Trophoblast cell (in vitro differentiated cells and primary cell): Measurements from ENCODE around the gene CT47A7. TPM values are rescaled to one million over a fixed set of nuclear protein-coding genes. Genes with fewer than 3 reads are reported as not detected.
"Not testable (repeated sequence)": the region's sequence is repeated elsewhere in the genome, so short reads cannot be mapped to it uniquely, and the experiment has no call there.

Experiments used
- DNase-seq, 2 donors: peaks; one replicate each; pipeline ENCODE4 v3.0.0-alpha.2; 2016
- H2AFZ ChIP-seq: 2 replicates; pipeline ENCODE4 v1.6.1; 2013; ENCODE audit warnings: low read length, moderate library complexity, mild to moderate bottlenecking; ENCODE audit not compliant: insufficient read depth, poor library complexity
- H2AK5ac ChIP-seq: 2 replicates; pipeline ENCODE4 v1.6.1; 2013; ENCODE audit warnings: mild to moderate bottlenecking, low read length
- H2BK120ac ChIP-seq: 2 replicates; pipeline ENCODE4 v1.6.1; 2013; ENCODE audit warnings: low read length, mild to moderate bottlenecking, moderate library complexity; ENCODE audit not compliant: insufficient read depth, poor library complexity
- H2BK12ac ChIP-seq: 2 replicates; pipeline ENCODE4 v1.6.1; 2013; ENCODE audit warnings: mild to moderate bottlenecking, low read length, moderate library complexity
- H2BK5ac ChIP-seq: 2 replicates; pipeline ENCODE4 v1.6.1; 2013; ENCODE audit warnings: low read length, low read depth, moderate library complexity, mild to moderate bottlenecking; ENCODE audit not compliant: poor library complexity
- H3K14ac ChIP-seq: 2 replicates; pipeline ENCODE4 v1.6.1; 2013; ENCODE audit warnings: mild to moderate bottlenecking, low read length
- H3K18ac ChIP-seq: 2 replicates; pipeline ENCODE4 v1.6.1; 2013; ENCODE audit warnings: mild to moderate bottlenecking, low read length
- H3K23ac ChIP-seq: 2 replicates; pipeline ENCODE4 v1.6.1; 2013; ENCODE audit warnings: low read length
- H3K27ac ChIP-seq: 2 replicates; pipeline ENCODE4 v1.5.1; 2013; ENCODE audit warnings: low read depth, mild to moderate bottlenecking, inconsistent platforms, low read length, moderate library complexity
- H3K27me3 ChIP-seq: 2 replicates; pipeline ENCODE4 v1.6.1; 2013; ENCODE audit warnings: inconsistent platforms, mild to moderate bottlenecking, low read length, moderate library complexity; ENCODE audit not compliant: insufficient read depth
- H3K36me3 ChIP-seq, 2 experiments: 1 replicate in 1 of 2; 2 replicates in 1 of 2; pipeline ENCODE4 v1.6.1; 2013; ENCODE audit warnings: low read length in 2 of 2, mild to moderate bottlenecking in 2 of 2, moderate library complexity in 1 of 2; ENCODE audit not compliant: insufficient read depth in 2 of 2, control insufficient read depth in 1 of 2
- H3K4ac ChIP-seq: 2 replicates; pipeline ENCODE4 v1.6.1; 2013; ENCODE audit warnings: low read depth, mild to moderate bottlenecking, low read length, moderate library complexity
- H3K4me1 ChIP-seq, 2 experiments: 1 replicate in 1 of 2; 2 replicates in 1 of 2; pipeline ENCODE4 v1.6.1; 2013; ENCODE audit warnings: low read length in 2 of 2, mild to moderate bottlenecking in 2 of 2, moderate library complexity in 1 of 2; ENCODE audit not compliant: insufficient read depth in 2 of 2, control insufficient read depth in 1 of 2
- H3K4me2 ChIP-seq: 2 replicates; pipeline ENCODE4 v1.6.1; 2013; ENCODE audit warnings: inconsistent platforms, mild to moderate bottlenecking, low read length, moderate library complexity
- H3K4me3 ChIP-seq: 2 replicates; pipeline ENCODE4 v1.5.1; 2013; ENCODE audit warnings: mild to moderate bottlenecking, low read depth, low read length, inconsistent platforms
- H3K79me1 ChIP-seq: one replicate; pipeline ENCODE4 v1.6.1; 2013; ENCODE audit warnings: low read length
- H3K79me2 ChIP-seq: 2 replicates; pipeline ENCODE4 v1.6.1; 2013; ENCODE audit warnings: low read length, mild to moderate bottlenecking; ENCODE audit not compliant: control insufficient read depth, insufficient read depth, poor library complexity
- H3K9ac ChIP-seq: 2 replicates; pipeline ENCODE4 v1.6.1; 2013; ENCODE audit warnings: mild to moderate bottlenecking, low read length
- H3K9me3 ChIP-seq: 2 replicates; pipeline ENCODE4 v1.6.1; 2013; ENCODE audit warnings: low read depth, mild to moderate bottlenecking, control low read depth, inconsistent platforms, low read length; ENCODE audit not compliant: insufficient read depth
- H4K12ac ChIP-seq: 2 replicates; pipeline ENCODE4 v1.6.1; 2013; ENCODE audit warnings: low read depth, mild to moderate bottlenecking, low read length, moderate library complexity
- H4K8ac ChIP-seq: 2 replicates; pipeline ENCODE4 v1.6.1; 2013; ENCODE audit warnings: low read depth, mild to moderate bottlenecking, low read length, moderate library complexity
- H4K91ac ChIP-seq: one replicate; pipeline ENCODE4 v1.6.1; 2013; ENCODE audit warnings: low read depth, mild to moderate bottlenecking, low read length, moderate library complexity
- WGBS: extraction: QIAGEN DNeasy Blood & Tissue Kit; methylation state at CpG from one replicate; pipeline ENCODE4 v1.1.7; 2013; ENCODE audit warnings: missing lambda C conversion rate; ENCODE audit not compliant: insufficient read length, insufficient coverage; ENCODE audit errors: extremely low coverage; 5-methylcytosine and 5-hydroxymethylcytosine counted together
- polyA plus RNA-seq: library from polyadenylated mRNA; stranded (reverse); fragments of 200-250 nt; gene quantifications from 2 replicates; pipeline ENCODE4 v1.2.3, GENCODE V29; 2013

The CT47A7 gene
- not detected in 2 replicates for polyA plus RNA-seq

GRCh38 chrX:120956500-120956899 lies at the start of gene CT47A7:
CT47A7 (minus strand) TSS chrX:120956600; CDS start chrX:120956345, 255 bp downstream.
- not testable (repeated sequence) for H2AK5ac ChIP-seq, H4K12ac ChIP-seq, H2BK120ac ChIP-seq, H2BK12ac ChIP-seq, H3K14ac ChIP-seq, H3K79me2 ChIP-seq, H3K27me3 ChIP-seq, H2AFZ ChIP-seq, H3K4me2 ChIP-seq, H3K23ac ChIP-seq, H4K91ac ChIP-seq, H3K18ac ChIP-seq, H4K8ac ChIP-seq, H3K9me3 ChIP-seq, H3K36me3 ChIP-seq, H3K27ac ChIP-seq, H2BK5ac ChIP-seq, H3K4me1 ChIP-seq, DNase-seq, H3K79me1 ChIP-seq, H3K4ac ChIP-seq, H3K9ac ChIP-seq, H3K4me3 ChIP-seq
- WGBS = no CpG with 5 or more reads among the region's 7 CpGs

DNA sequence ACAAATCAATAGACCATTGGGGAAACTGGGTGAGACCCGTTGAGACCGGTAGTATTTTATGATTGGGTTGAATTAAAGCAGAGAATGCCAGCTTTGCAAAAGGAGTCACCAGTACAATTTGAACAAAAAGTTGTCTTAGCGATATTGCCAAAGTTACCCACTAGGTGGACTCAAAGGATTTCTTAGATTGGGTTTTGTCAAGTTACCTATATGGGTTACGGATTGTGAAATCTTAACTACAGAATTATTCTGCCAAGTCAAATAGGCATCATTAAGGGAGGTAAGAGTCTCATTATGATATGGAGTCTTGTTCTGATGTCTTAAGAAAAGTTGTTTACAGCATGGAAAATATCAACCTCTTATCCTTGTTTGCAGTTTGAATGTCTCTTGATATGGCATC lies 44.2 kb upstream of the CT47A7 start:
- Histone ChIP-seq H2BK5ac (no peak overlapping the region), H2AK5ac (no peak overlapping the region), H3K9ac (no peak overlapping the region), H3K9me3 (no peaks in the 10 kb centered on the region), H3K36me3 (no peaks in the 10 kb centered on the region), H3K79me1 (no peaks in the 10 kb centered on the region), H2AFZ (no peak overlapping the region), H3K23ac (no peak overlapping the region), H3K4ac (no peak overlapping the region), H3K27me3 (no peaks in the 10 kb centered on the region), H3K4me2 (no peak overlapping the region), H2BK120ac (no peak overlapping the region), H4K91ac (no peak overlapping the region), H3K4me3 (no peak overlapping the region), H2BK12ac (no peak overlapping the region), H4K8ac (no peak overlapping the region), H3K14ac (no peak overlapping the region), H3K4me1 (no peaks in the 10 kb centered on the region), H3K27ac (no peak overlapping the region), H3K79me2 (no peaks in the 10 kb centered on the region), H3K18ac (no peak overlapping the region), H4K12ac (no peak overlapping the region)
- WGBS = no CpG with 5 or more reads among the region's 4 CpGs
- DNase-seq = peak; percentile 3 to 65

GRCh38 chrX:120999413-120999812 lies 43.0 kb upstream of the CT47A7 start:
- H3K9ac ChIP-seq = no peak overlapping the region
- H3K23ac ChIP-seq = no peak overlapping the region
- no peak overlapping the region for H3K4ac ChIP-seq
- no peaks in the 10 kb centered on the region for H3K79me1 ChIP-seq
- H2AK5ac ChIP-seq = no peak overlapping the region
- no peak for DNase-seq
- H3K4me3 ChIP-seq = no peak overlapping the region
- no peak overlapping the region for H4K91ac ChIP-seq
- H2BK120ac ChIP-seq = no peak overlapping the region
- no CpG with 5 or more reads among the region's 3 CpGs for WGBS
- H3K27me3 ChIP-seq = no peaks in the 10 kb centered on the region
- no peaks in the 10 kb centered on the region for H3K79me2 ChIP-seq
- H2AFZ ChIP-seq = no peak overlapping the region
- no peak overlapping the region for H3K27ac ChIP-seq
- H4K12ac ChIP-seq = no peak overlapping the region
- no peak overlapping the region for H3K18ac ChIP-seq
- no peak overlapping the region for H4K8ac ChIP-seq
- H3K14ac ChIP-seq = no peak overlapping the region
- H3K4me2 ChIP-seq = no peak overlapping the region
- no peaks in the 10 kb centered on the region for H3K36me3 ChIP-seq
- no peaks in the 10 kb centered on the region for H3K4me1 ChIP-seq
- no peak overlapping the region for H2BK5ac ChIP-seq
- H3K9me3 ChIP-seq = no peaks in the 10 kb centered on the region
- H2BK12ac ChIP-seq = no peak overlapping the region

DNA sequence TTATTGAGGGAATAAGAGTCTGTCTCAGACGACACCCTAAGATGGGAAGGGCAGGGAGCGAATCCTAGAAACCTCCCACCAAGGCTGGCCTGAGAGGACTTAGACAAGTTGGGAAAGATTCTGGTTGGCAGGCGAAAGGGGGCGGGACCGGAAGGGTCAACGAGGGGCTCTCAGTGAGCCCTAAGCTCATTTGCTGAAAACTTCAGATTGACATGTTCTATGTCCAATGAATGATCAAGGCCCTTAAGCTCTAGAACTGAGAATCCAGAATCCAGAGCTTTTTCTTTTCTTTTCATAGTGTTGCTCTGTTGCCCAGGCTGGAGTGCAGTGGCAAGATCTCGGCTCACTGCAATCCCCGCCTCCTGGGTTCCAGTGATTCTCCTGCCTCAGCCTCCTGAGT lies 29.3 kb upstream of the CT47A7 start, which contains the start of gene CT47A1:
CT47A1 (minus strand) TSS at position 101 of the 400 bp plus-strand sequence. CDS start 231 bp downstream, outside the sequence.
- not testable (repeated sequence) for H2AK5ac ChIP-seq, H4K91ac ChIP-seq, DNase-seq, H3K36me3 ChIP-seq, H3K27me3 ChIP-seq, H3K27ac ChIP-seq, H2BK120ac ChIP-seq, H3K9me3 ChIP-seq, H4K8ac ChIP-seq, H3K9ac ChIP-seq, H3K4me2 ChIP-seq, H3K4me1 ChIP-seq, H3K14ac ChIP-seq, H2AFZ ChIP-seq, H3K79me1 ChIP-seq, H3K4me3 ChIP-seq, H2BK5ac ChIP-seq, H4K12ac ChIP-seq, H3K4ac ChIP-seq, H3K23ac ChIP-seq, H3K79me2 ChIP-seq, H2BK12ac ChIP-seq, H3K18ac ChIP-seq
- WGBS = no CpG with 5 or more reads among the region's 8 CpGs
